Hepatic stellate cell (primary cell): ENCODE results near the gene SLC38A5.
"Not testable (repeated sequence)": the region's sequence is repeated elsewhere in the genome, so short reads cannot be mapped to it uniquely, and the experiment has no call there.

ENCODE experiments used
- DNase-seq: peaks from one replicate; pipeline ENCODE4 v3.0.0; 2011; ENCODE audit warnings: low spot score

The SLC38A5 gene

DNA sequence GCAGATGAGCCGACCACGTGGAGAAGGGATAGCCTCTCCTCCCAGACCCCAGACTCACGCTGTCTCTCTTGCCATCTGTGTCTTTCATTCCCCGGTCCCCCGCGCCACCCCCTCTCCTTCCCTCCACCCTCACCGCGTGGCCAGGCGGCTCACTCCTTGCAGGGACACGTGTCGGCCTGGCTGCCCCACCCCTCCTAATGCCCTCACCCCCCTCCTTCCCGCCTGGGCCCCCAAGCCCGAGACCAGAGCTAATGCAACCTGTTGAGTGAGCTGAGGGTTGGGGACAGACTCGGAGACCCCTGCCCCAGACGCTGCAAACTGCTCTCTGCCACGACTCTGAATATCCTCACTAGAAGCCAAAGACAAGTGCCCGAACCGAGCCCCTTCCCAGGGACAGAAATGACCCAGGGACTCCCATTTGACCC, 1.8 kb downstream of the SLC38A5 start:
- DNase-seq: no peak

DNA sequence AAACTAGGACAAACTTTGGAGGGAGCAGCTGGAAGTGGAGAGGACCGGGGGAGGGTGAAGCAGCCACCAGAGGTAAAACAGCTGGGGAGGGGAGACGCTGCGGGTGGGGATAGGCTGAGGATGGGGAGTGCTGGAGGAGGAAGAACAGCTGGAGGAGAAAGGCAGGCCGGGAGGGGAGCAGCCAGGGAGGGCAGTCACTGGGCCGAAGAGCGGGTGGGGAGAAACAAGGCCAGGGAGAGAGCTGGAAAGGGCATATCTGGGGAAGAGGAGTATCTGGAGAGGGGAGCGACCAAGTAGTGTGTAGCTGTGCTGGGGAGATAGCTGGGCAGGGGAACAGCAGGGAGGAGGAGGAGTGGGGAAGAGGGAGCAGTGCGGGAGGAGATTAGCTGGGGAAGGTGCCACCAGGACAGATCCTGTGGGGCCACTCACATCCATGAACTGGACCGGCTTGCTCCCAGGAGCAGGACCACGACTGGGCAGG, 2.7 kb downstream of the SLC38A5 start:
- no peak for DNase-seq

DNA sequence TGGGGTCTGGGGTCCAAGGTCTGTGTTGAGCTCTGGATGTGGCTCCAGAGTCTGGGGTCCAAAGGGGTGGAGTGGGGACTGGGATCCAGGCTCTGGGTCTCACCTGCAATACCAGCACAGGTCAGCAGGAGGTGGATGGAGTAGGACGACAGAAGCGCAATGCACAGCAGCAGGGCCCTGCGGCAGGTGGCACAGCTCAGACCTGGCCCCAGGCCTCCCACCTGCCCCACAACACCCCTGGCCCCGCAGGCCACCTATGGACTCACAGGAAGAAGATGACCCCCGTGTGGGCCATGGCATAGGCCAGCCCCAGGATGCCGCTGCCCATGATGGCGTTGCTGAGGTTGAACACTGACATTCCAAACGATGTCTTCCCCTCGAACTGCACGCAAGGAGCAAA, 3.4 kb downstream of the SLC38A5 start:
- no peak for DNase-seq

- peak; percentile 73 for DNase-seq
Observed at GRCh38 chrX:48465336-48465933, 4.6 kb downstream of the SLC38A5 start.

DNA sequence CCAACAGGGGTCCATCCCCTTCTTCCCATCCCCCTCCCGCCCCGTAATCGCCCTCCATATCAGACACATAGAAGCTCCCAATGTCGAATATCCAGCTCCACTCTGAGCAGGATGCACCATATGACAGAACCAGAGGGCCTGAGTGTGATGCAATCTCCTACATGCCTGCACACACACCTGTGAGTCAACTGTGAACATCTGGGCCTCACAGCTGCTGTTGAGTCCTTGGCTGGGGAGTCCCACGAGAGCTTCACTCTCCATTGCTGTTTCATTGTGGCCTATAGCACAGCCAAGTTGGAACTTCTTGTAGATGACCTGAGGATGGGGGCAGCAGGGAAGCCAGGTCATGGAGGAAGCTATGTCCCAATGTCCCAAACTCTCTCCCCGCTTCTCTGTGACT, 8.2 kb downstream of the SLC38A5 start:
- peak; percentile 0 for DNase-seq

DNA sequence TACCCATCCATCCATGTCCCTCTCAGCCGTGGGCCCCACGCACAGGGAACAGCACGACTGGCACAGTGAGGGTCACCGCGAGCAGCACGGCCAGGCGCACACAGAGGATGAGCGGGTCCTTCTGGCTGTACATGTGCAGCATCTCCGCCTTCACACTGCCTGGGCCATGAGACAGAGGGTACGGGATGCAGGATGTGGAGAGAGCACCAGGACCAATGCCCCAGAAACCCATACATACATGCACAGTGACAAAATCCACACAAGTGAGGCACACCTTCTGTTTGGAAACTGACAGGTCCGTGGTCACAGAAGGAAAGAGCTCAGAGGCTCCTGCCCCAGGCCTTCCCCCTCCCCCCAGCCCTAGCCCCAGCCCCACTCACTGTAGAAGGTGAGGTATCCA, 9.5 kb downstream of the SLC38A5 start:
- DNase-seq: peak; percentile 1

DNA sequence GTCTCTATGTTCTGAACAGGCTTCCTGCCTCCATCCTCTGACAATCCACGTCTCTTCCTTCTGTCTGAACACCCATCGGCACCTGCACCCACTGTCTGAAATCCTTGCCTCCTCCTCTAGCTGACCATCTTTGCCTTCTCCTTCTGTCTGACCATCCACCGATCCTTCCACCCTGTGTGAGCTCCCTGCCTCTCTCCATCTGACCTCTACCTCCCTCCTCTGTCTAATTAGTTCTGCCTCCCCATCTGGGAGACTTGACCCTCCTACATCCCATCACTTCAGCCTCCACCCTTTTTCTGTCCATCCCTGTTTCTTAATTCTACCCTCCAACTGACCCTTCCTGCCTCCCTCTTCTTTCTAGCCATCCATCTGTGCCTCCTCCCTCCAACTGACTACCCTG, 10.0 kb downstream of the SLC38A5 start:
- DNase-seq: no peak

GRCh38 chrX:48459483-48459882, 10.6 kb downstream of the SLC38A5 start:
- peak; percentile 1 for DNase-seq

GRCh38 chrX:48458711-48459110, 11.3 kb downstream of the SLC38A5 start:
- DNase-seq: no peak

DNA sequence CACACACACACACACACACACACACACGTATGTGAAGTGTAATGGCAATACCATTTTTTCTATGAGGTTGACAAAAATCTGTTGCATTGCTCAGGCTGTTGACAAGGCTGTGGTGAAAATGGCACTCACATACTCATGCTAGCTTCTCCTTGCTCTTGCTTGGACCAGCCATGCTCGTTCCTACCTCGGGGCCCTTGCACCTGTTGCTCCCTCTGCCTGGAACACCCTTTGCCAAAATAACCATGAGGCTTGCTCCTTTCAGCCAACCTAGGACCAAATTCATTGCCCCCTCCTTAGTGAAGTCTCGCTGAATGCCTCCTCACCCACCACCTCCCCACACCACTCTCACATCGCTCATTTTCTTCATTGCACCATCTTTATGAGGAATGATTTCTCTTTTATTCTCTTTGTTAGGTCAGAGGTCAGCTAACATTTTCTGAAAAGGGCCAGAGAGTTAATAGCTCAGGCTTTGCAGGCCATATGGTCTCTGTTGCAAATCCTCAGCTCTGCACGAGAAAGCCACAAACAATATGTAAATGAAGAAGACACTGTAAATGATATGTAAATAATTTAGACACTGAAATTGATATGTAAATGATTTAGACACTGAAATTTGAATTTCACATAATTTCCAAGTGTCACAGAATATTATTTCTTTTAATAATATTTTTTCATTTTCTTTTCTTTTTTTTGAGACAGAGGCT, 13.3 kb downstream of the SLC38A5 start:
- DNase-seq: no peak

DNA sequence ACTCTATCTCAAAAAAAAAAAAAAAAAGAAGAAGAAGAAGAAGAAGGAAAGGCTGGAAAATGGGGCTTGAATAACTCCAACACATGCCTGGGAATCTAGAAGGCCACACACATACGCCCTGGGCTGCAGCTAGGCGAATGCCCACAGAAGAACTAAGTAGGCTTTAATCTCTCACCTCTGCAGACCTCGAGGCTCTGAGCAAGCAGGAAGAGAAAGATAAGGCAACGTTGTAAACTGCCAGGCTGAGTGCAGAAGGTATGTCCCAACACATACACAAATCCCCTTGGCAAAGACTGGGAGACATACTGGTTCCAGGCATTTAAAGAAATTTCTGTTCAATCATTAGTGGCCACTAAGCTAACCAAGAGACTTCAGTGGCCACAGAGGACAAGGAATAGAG, 18.4 kb downstream of the SLC38A5 start:
- DNase-seq: no peak

DNA sequence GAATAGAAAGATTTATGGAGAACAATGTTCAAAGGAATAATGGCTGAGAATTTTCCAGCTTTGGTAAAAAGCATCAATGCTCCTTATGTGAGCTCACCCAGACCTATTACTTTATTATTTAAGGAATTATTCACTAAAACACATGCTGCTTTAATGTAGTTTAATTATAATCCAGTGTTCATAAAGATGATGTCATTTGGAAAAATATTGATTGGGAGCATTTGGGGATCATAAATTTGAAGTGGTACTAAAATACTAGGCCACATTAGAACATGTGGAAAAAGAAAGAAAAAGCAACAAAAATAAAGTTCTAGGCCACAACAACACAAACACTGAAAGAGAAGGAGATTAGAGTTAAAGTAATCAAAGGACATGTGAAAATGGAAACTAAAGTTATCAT, 20.0 kb downstream of the SLC38A5 start:
- no peak for DNase-seq

- DNase-seq: not testable (repeated sequence)
Observed at GRCh38 chrX:48447201-48447600, 22.9 kb downstream of the SLC38A5 start.

DNA sequence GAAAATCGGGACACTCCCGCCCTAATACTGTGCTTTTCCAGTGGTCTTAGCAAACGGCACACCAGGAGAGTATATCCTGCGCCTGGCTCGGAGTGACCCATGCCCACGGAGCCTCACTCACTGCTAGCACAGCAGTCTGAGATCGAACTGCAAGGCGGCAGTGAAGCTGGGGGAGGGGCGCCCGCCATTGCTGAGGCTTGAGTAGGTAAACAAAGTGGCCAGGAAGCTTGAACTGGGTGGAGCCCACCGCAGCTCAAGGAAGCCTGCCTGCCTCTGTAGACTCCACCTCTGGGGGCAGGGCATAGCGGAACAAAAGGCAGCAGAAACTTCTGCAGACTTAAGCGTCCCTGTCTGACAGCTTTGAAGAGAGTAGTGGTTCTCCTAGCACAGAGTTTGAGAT, 36.3 kb downstream of the SLC38A5 start:
- not testable (repeated sequence) for DNase-seq

GRCh38 chrX:48430166-48430565, 39.9 kb downstream of the SLC38A5 start:
- DNase-seq: not testable (repeated sequence)

GRCh38 chrX:48429606-48430005, 40.5 kb downstream of the SLC38A5 start:
- DNase-seq: not testable (repeated sequence)

GRCh38 chrX:48427027-48427716, 42.9 kb downstream of the SLC38A5 start:
- DNase-seq: not testable (repeated sequence)

DNA sequence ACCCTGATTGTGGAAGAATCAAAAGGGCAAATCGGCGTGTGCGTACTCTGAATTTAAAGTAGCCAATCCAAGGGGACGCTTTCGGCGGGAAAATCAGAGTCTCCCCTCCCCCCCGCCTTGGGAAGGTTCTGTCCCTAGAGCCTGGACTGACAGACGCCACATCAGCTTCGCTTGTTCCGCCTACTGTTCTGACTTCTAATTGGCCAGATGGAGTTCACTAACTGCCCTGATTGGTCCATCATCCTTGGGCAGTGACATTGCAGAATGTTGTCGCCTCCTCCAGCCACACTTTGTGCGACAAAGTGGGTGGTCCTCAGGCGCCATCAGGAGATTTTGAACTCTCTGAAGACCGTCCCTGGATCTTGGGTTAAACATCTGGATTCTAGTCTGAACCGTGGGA, 58.2 kb downstream of the SLC38A5 start, which contains the start of gene SSX4B:
Gene SSX4B, minus strand, starts transcription at position 101 of the 400 bp plus-strand sequence. CDS start 588 bp downstream, outside the sequence.
- not testable (repeated sequence) for DNase-seq
